A673 (cell line): Measurements from ENCODE around the gene ZBTB21. TPM values are rescaled to one million over a fixed set of nuclear protein-coding genes. Genes with fewer than 3 reads are reported as not detected.

Source experiments
- BruUV-seq: library from RNA; stranded (reverse); fragments of 400-500 nt; replicated peaks from 2 replicates; lab custom pipeline; 2021; lab: Mats Ljungman, UMichigan
- CTCF ChIA-PET: fragments of 300-600 bp; sonication (Branson Sonifier 250); formaldehyde crosslinking; loops from one replicate; lab custom pipeline; 2022; ENCODE audit warnings: antibody characterized with exemption; lab: Charles Lee
- POLR2A ChIA-PET: fragments of 300-600 bp; sonication (Branson Sonifier 250); formaldehyde crosslinking; loops from one replicate; lab custom pipeline; 2022; ENCODE audit warnings: antibody characterized with exemption; ENCODE audit not compliant: low non-redundant PET; lab: Charles Lee
- DNase-seq: peaks from one replicate; pipeline ENCODE4 v3.0.0-alpha.2; 2015; ENCODE audit warnings: low spot score
- H3K27ac ChIP-seq: fragments of 200-600 bp; sonication (generic); 2 replicates; pipeline ENCODE4 v1.5.1; 2016; ENCODE audit warnings: mixed run types, low read depth, mild to moderate bottlenecking, mixed read lengths, antibody characterized with exemption, low read length; ENCODE audit not compliant: poor library complexity, severe bottlenecking
- H3K27me3 ChIP-seq: fragments of 200-600 bp; sonication (generic); replicated peaks from 2 replicates; pipeline ENCODE4 v1.6.1; 2017; ENCODE audit warnings: mixed run types, low read depth, mild to moderate bottlenecking, mixed read lengths, antibody characterized with exemption, low read length; ENCODE audit not compliant: insufficient read depth, poor library complexity
- H3K36me3 ChIP-seq: fragments of 200-600 bp; sonication (generic); 2 replicates; pipeline ENCODE4 v1.6.1; 2016; ENCODE audit warnings: mixed run types, mild to moderate bottlenecking, mixed read lengths, antibody characterized with exemption, low read length; ENCODE audit not compliant: insufficient read depth, poor library complexity, severe bottlenecking
- H3K4me1 ChIP-seq: fragments of 200-600 bp; sonication (generic); 2 replicates; pipeline ENCODE4 v1.6.1; 2017; ENCODE audit warnings: mixed run types, mild to moderate bottlenecking, mixed read lengths, antibody characterized with exemption, low read length; ENCODE audit not compliant: insufficient read depth, poor library complexity, severe bottlenecking
- H3K4me3 ChIP-seq: fragments of 200-600 bp; sonication (generic); 2 replicates; pipeline ENCODE4 v1.5.1; 2016; ENCODE audit warnings: low read depth, mixed run types, mild to moderate bottlenecking, mixed read lengths, low read length; ENCODE audit not compliant: poor library complexity, severe bottlenecking
- H3K9me3 ChIP-seq: fragments of 200-600 bp; sonication (generic); 2 replicates; pipeline ENCODE4 v1.6.1; 2016; ENCODE audit warnings: mixed run types, low read depth, mild to moderate bottlenecking, mixed read lengths, antibody characterized with exemption, low read length; ENCODE audit not compliant: poor library complexity, severe bottlenecking
- EZH2 ChIP-seq: fragments of 200-600 bp; sonication (generic); IDR thresholded peaks from 2 replicates; pipeline ENCODE4 v1.6.1; 2017; ENCODE audit warnings: borderline replicate concordance, low read depth, mild to moderate bottlenecking, mixed read lengths, antibody characterized with exemption, low read length; ENCODE audit not compliant: poor library complexity, severe bottlenecking
- intact Hi-C: fragments of 100-400 bp; cut with micrococcal nuclease; formaldehyde crosslinking; loops from one replicate; pipeline ENCODE4 v1.10.0; 2022; ENCODE audit not compliant: unreplicated experiment
- total RNA-seq: library from RNA; stranded (reverse); gene quantifications from 2 replicates; pipeline ENCODE4 v1.2.3, GENCODE V29; 2021
- TF ChIP-seq, protein P1 (sequence below): fragments of 300-800, 200-600 bp; sonication (generic); conservative IDR thresholded peaks from 2 replicates; pipeline ENCODE4 v1.5.1; 2017; ENCODE audit warnings: low read depth, mild to moderate bottlenecking, antibody characterized with exemption, low read length, moderate library complexity, mixed read lengths

ZBTB21 gene
- total RNA-seq, 1 experiment from 2014 or later: 20.7 TPM

DNA sequence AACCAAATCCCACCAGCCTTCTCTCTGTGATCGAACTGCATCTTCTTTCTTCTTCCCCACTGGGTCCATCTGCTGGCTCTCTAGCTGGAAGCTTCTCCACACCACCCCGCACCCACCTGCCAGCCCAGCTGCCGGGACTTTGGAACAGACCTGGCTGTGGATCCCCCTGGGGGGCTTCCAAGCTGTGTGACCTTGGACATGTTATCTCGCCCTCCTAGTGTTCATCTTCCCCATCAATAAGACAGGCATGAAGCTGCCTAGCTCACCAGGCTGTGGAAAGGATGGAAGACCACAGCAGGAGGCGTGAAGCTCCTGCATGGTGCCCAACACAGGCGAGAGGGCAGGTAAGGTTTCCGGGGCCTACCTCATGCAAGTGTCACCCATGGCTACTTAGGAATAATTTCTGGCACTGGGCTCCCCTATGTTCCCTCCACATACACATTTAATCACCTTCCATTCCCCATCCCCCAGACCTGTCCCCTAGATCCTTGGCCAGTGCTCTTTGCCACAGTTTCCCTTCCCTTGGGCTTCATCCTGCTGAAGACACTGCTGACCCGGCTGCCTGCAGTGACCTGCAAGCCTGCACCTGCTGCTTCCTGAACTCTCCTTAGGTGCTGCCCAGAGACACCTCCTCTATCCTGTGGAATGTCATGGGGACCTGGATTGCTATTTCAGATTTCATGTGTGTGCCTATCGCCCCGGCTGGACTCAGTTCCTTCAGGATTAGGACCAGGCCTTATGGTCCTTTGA is 43.1 kb downstream of the ZBTB21 start:
- ChIA-PET CTCF (no interaction called here), POLR2A (no interaction called here)
- Histone ChIP-seq H3K27me3 (no peaks in the 10 kb centered on the region), H3K36me3 (no peaks in the 10 kb centered on the region), H3K4me3 (no peak overlapping the region), H3K9me3 (no peaks in the 10 kb centered on the region), H3K27ac (no peak overlapping the region), H3K4me1 (peaks cover 17% of the 10 kb centered on the region)
- TF ChIP-seq, protein P1, sequence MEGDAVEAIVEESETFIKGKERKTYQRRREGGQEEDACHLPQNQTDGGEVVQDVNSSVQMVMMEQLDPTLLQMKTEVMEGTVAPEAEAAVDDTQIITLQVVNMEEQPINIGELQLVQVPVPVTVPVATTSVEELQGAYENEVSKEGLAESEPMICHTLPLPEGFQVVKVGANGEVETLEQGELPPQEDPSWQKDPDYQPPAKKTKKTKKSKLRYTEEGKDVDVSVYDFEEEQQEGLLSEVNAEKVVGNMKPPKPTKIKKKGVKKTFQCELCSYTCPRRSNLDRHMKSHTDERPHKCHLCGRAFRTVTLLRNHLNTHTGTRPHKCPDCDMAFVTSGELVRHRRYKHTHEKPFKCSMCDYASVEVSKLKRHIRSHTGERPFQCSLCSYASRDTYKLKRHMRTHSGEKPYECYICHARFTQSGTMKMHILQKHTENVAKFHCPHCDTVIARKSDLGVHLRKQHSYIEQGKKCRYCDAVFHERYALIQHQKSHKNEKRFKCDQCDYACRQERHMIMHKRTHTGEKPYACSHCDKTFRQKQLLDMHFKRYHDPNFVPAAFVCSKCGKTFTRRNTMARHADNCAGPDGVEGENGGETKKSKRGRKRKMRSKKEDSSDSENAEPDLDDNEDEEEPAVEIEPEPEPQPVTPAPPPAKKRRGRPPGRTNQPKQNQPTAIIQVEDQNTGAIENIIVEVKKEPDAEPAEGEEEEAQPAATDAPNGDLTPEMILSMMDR: no peak
- TF ChIP-seq EZH2: no peak
- no TSS peak for BruUV-seq
- intact Hi-C loops: loop anchor here (5.0 kb wide), 1 partner anchor 40 kb away; no protein-coding TSS in a partner anchor
- DNase-seq: no peak

- POLR2A ChIA-PET: no interaction called here
- Histone ChIP-seq H3K4me1 (peaks cover 17% of the 10 kb centered on the region), H3K4me3 (no peak overlapping the region), H3K9me3 (no peaks in the 10 kb centered on the region), H3K27ac (no peak overlapping the region), H3K27me3 (no peaks in the 10 kb centered on the region), H3K36me3 (no peaks in the 10 kb centered on the region)
- intact Hi-C loops: loop anchor here (5.0 kb wide), 1 partner anchor 41 kb away; no protein-coding TSS in a partner anchor
- TF ChIP-seq, protein P1: no peak
- no peak for TF ChIP-seq EZH2
- BruUV-seq: no TSS peak
- CTCF ChIA-PET: no interaction called here
- no peak for DNase-seq
Measured at GRCh38 chr21:41966041-41966833, 43.9 kb downstream of the ZBTB21 start.

- TF ChIP-seq EZH2: no peak
- TF ChIP-seq, protein P1: no peak
- Histone ChIP-seq H3K27me3 (no peaks in the 10 kb centered on the region), H3K4me3 (no peak overlapping the region), H3K27ac (no peak overlapping the region), H3K36me3 (no peaks in the 10 kb centered on the region), H3K4me1 (peaks cover 17% of the 10 kb centered on the region), H3K9me3 (no peaks in the 10 kb centered on the region)
- no TSS peak for BruUV-seq
- POLR2A ChIA-PET: no interaction called here
- no peak for DNase-seq
- CTCF ChIA-PET: no interaction called here
- intact Hi-C loops: loop anchor here (5.0 kb wide), 1 partner anchor 42 kb away; no protein-coding TSS in a partner anchor
Measured at GRCh38 chr21:41965461-41966013, 44.6 kb downstream of the ZBTB21 start.
